SK-MEL-5 (cell line): ENCODE results near the gene PYGB. TPM values are rescaled to one million over a fixed set of nuclear protein-coding genes. Genes with fewer than 3 reads are reported as not detected.

Source experiments
- DNase-seq: peaks from one replicate; pipeline ENCODE4 v3.0.0-alpha.2; 2016; ENCODE audit warnings: low read depth, low spot score
- in situ Hi-C: cut with HindIII; loops from 2 replicates; pipeline ENCODE4 v1.10.0; 2016; ENCODE audit warnings: low sequenced_read_pairs, high pct_unique_total_duplicates, low pct_unique_long_range_greater_than_20kb
- total RNA-seq: library from RNA; depleted of rRNA; stranded (reverse); fragments of >200 nt; shearing (Covaris generic); gene quantifications from 2 replicates; pipeline ENCODE4 v1.2.3, GENCODE V29; 2014

PYGB gene
- total RNA-seq, 1 experiment from 2014 or later: 446 TPM

GRCh38 chr20:25293910-25294458 lies 46.1 kb downstream of the PYGB start:
- in situ Hi-C loops: no loop called here
- DNase-seq: no peak

GRCh38 chr20:25294459-25295385 lies 46.8 kb downstream of the PYGB start:
- DNase-seq: peak; percentile 75
- in situ Hi-C loops: no loop called here

- in situ Hi-C loops: no loop called here
Observed at GRCh38 chr20:25295386-25296093, 47.7 kb downstream of the PYGB start.

GRCh38 chr20:25296094-25297093 lies 48.5 kb downstream of the PYGB start:
- peak; percentile 36 for DNase-seq

More at GRCh38 chr20:25295386-25296093, 47.7 kb downstream of the PYGB start:
- DNase-seq: no peak

GRCh38 chr20:25297141-25297905 lies 49.4 kb downstream of the PYGB start:
- no peak for DNase-seq
- in situ Hi-C loops: no loop called here

More at GRCh38 chr20:25296094-25297093, 48.5 kb downstream of the PYGB start:
- in situ Hi-C loops: no loop called here

GRCh38 chr20:25299806-25300205 lies 51.9 kb downstream of the PYGB start:
- in situ Hi-C loops: no loop called here
- no peak for DNase-seq

GRCh38 chr20:25300496-25301170 lies 52.7 kb downstream of the PYGB start:
- DNase-seq: peak; percentile 67
- in situ Hi-C loops: no loop called here

- in situ Hi-C loops: no loop called here
- peak; percentile 44 for DNase-seq
Observed at GRCh38 chr20:25301357-25301920, 53.6 kb downstream of the PYGB start.

GRCh38 chr20:25302596-25302995 lies 54.7 kb downstream of the PYGB start:
- in situ Hi-C loops: no loop called here

GRCh38 chr20:25303292-25304024 lies 55.6 kb downstream of the PYGB start:
- in situ Hi-C loops: no loop called here
- DNase-seq: no peak

More at GRCh38 chr20:25302596-25302995, 54.7 kb downstream of the PYGB start:
- no peak for DNase-seq

- in situ Hi-C loops: no loop called here
- DNase-seq: no peak
Observed at GRCh38 chr20:25304025-25304549, 56.2 kb downstream of the PYGB start.

GRCh38 chr20:25306991-25307903 lies 59.4 kb downstream of the PYGB start:
- in situ Hi-C loops: no loop called here

GRCh38 chr20:25308083-25308491 lies 60.2 kb downstream of the PYGB start:
- no peak for DNase-seq
- in situ Hi-C loops: no loop called here

More at GRCh38 chr20:25306991-25307903, 59.4 kb downstream of the PYGB start:
- DNase-seq: no peak
